Heart left ventricle (tissue), 13 donors: ENCODE results near the gene CPE.

Source experiments
- CTCF ChIP-seq, 12 donors: fragments of 200-600 bp; sonication (generic) in 4 of 12; IDR thresholded peaks; one replicate each; pipeline versions ENCODE4 v1.5.0 to v1.8.0; 2018 to 2022; ENCODE audit warnings: antibody characterized with exemption in 12 of 12, mild to moderate bottlenecking in 5 of 12
- POLR2A ChIP-seq, 2 donors: fragments of 450-650 bp; IDR thresholded peaks; one replicate each; pipeline ENCODE4 v1.6.1; 2017; ENCODE audit warnings: antibody characterized with exemption in 2 of 2, mild to moderate bottlenecking in 2 of 2, moderate library complexity in 2 of 2
- donor health status: ischemic (EF 13 %, LVEDD 7.1; RV severe dilation, severe dysfunction).
- donor health status: DM: no; HTN: yes; CAD: no.
- donor health status: DM: no; HTN: no; CAD: no.
- donor health status: ischemic (EF 25% LVEDD 6.9; RV normal size, moderate dysfunction).
- donor health status: ischemic (EF 25% LVEDD 5.7; RV mildly dilated, moderate dysfunction).
- donor health status: ischemic (EF 35%, LVEDD 5.7; RV mildly dilated, moderate dysfunction).
- donor health status: nonischemic (EF 11% LVEDD 7.7; RV severe dilation, severe dysfunction).
- donor health status: DM: yes; HTN: yes; CAD: no.
- donor health status: PGD.
- donor health status: ischemic (EF 29% LVEDD 5.4; RV normal size, mild dysfunction).
- donor health status: nonischemic (EF 23%, LVEDD 6.1; RV moderate dilation, normal function).

DNA sequence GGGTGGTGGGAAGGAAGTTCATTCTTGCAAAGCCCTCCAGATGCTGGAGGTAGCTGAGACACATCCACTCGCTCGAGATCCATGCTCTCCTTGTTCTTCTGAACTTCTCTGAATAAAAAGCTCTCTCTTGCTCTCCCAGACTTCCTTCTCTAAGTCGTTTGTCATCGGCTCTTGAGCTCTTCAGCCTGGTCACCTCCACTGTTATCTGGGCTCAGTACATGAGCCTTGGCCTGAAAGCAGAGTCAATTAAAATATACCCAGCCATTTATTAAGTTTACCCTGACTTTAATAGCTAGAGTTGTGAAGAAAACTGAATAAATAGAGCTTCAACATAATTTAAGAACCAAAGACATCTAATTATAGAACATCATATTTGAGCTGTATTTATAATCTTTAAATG lies 99.0 kb downstream of the CPE start:
- TF ChIP-seq CTCF (IDR thresholded peaks at IDR 0.05) (no peak), POLR2A (IDR thresholded peaks at IDR 0.05) (no peak)
